ENCODE results near the gene PHF10. TPM values are rescaled to one million over a fixed set of nuclear protein-coding genes. Genes with fewer than 3 reads are reported as not detected.
"Not testable (repeated sequence)": the region's sequence is repeated elsewhere in the genome, so short reads cannot be mapped to it uniquely, and the experiment has no call there.

PHF10 gene
- total RNA-seq: 10 to 100 TPM; 68.4 to 84.5 TPM

DNA sequence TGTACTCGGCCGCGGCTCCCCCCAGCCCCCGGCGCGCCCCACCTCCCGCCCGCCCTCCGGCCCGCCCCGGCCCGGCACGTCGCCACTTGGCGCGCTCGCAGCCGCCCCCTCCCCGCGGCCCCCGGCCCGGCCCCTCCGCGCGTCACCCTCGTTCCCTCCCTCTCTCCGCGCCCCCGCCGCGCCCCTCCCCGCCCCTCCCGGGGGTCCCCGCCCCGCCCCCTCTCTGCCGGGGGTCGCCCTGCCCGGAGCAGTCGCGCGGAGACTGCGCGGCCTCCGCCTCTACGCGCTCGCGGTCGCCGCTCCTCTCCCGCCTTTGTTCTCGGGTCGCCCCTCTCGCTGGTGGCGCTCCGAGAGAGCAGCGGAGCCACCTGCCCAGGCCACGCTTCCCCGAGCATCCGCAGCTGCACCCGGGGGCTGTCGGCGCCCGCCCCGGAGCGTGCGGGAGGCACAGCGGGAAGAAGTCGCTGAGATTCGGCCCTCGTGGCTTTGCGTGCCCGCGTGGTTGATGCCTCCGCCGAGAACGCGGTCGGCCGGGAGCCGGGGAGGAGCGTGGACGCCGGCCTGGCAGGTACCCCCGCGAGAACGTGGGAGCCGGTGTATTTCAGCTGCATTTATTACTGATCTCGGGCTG, at the start of gene PHF10:
Gene PHF10 (minus strand): TSS at position 7 of the 631 bp plus-strand sequence. CDS start 569 bp downstream, outside the sequence.
- Mint-ChIP-seq H3K27me3 (no peaks in the 10 kb centered on the region), H3K9me3 (no peaks in the 10 kb centered on the region), H3K4me1 (peaks cover 14% of the 10 kb centered on the region), H3K27ac (peak within 1 kb of the TSS; percentile 96), H3K4me3 (peak within 1 kb of the TSS; percentile 98), H3K36me3 (ENCODE audit: low read depth) (peaks cover 21% of the 10 kb centered on the region)
- ATAC-seq (replicated peaks): peak; percentile 53

DNA sequence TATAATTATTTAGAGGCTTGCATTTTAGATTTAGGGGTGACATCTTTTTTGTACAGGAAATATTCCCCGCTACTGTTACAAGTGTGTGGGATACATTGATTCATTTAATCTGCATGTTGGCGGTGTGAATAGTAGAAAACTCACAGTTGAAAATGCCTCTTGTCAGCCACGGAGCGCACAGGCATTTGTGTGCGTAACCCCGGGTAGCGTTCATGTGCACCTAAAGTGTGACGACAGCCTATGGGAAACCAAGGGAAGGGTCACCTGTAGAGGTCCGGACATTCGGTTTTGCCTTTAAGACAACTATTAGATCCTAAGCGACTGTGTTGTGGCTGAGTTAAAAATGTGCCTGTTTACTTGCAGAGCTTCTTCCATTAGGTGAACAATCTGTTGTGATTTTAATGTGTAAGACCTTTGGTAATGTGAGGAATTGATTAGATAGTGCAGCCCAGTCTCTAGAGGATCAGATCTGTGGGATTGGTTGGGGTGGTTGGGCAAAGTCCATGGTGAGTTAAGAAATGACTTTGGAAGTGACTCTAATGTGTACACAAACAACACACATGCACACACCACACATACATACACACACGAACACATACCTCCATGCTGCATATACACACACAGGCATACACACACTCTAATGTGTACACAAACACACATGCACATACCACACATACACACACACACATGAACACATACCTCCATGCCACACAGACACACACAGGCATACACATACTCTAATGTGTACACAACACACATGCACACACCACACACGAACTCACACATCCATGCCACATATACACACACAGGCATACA, 42.8 kb upstream of the PHF10 start:
- ATAC-seq (replicated peaks): no peak
- Mint-ChIP-seq H3K4me1 (no peaks in the 10 kb centered on the region), H3K27me3 (no peaks in the 10 kb centered on the region), H3K9me3 (no peaks in the 10 kb centered on the region), H3K27ac (no peak overlapping the region), H3K36me3 (ENCODE audit: low read depth) (peaks cover 92% of the 10 kb centered on the region), H3K4me3 (no peak overlapping the region)

DNA sequence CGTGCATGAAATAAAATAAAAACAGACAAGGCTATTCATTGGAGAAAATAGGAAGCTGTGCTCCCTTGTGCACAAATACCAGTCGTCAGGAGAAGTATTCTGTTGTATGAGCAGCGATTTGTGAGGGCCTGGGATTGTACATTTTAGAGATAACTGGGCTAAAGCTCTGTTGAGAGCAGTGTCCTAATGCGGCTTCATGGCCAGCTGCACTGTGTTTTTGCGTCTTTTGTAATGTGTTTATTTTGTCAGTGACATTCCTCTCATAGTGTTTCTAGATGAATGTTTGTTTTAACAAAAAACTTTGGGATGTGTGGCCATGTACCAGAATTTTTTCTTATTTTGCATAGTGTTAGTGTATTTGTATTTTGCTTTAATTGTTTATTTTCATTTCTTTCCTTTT, 41.9 kb upstream of the PHF10 start:
- H3K4me1 Mint-ChIP-seq: no peaks in the 10 kb centered on the region
- no peak overlapping the region for H3K4me3 Mint-ChIP-seq
- H3K36me3 Mint-ChIP-seq (ENCODE audit: low read depth): peaks cover 93% of the 10 kb centered on the region
- H3K27ac Mint-ChIP-seq: no peak overlapping the region
- H3K27me3 Mint-ChIP-seq: no peaks in the 10 kb centered on the region
- ATAC-seq (replicated peaks): no peak
- H3K9me3 Mint-ChIP-seq: no peaks in the 10 kb centered on the region

DNA sequence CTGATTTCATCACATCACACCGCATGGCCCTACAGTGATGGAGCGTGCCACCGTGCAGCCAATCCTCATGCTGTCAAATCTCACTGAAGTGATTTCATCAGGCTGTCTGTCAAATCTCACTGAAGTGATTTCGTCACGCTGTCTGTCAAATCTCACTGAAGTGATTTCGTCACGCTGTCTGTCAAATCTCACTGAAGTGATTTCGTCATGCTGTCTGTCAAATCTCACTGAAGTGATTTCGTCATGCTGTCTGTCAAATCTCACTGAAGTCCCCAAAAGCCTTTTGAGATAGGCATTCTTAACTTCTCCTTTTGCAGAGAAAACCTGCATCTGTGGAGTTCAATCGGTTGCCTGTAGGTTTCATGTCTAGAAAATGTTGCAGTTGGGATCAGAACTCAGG, 41.5 kb upstream of the PHF10 start:
- H3K27ac Mint-ChIP-seq; H3K9me3 Mint-ChIP-seq; H3K27me3 Mint-ChIP-seq; ATAC-seq (replicated peaks); H3K4me3 Mint-ChIP-seq; H3K4me1 Mint-ChIP-seq: not testable (repeated sequence)
- peaks cover 97% of the 10 kb centered on the region for H3K36me3 Mint-ChIP-seq (ENCODE audit: low read depth)

DNA sequence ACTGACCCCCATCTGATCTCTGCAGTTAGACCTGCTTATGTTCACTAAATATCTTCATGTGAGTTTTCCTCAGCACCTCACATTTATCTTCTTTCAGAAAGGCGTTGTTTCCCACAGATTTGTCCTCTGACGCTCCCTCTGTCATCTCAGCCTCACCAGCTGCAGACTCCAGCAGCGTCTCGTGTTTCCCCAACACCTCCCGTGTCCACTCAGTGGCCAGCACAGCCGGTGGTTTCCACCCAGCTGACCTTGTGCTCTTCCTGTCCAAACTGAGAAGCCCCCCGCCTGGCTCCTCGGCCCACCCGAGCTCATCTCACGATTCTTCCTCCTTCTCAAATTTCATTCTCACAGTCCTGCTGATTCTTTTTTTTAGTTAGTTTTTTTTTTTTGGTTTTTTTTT, 39.6 kb upstream of the PHF10 start:
- Mint-ChIP-seq H3K4me1 (no peaks in the 10 kb centered on the region), H3K27me3 (no peaks in the 10 kb centered on the region), H3K9me3 (no peaks in the 10 kb centered on the region), H3K36me3 (ENCODE audit: low read depth) (peaks cover 97% of the 10 kb centered on the region), H3K27ac (no peak overlapping the region), H3K4me3 (no peak overlapping the region)
- ATAC-seq (replicated peaks): no peak

DNA sequence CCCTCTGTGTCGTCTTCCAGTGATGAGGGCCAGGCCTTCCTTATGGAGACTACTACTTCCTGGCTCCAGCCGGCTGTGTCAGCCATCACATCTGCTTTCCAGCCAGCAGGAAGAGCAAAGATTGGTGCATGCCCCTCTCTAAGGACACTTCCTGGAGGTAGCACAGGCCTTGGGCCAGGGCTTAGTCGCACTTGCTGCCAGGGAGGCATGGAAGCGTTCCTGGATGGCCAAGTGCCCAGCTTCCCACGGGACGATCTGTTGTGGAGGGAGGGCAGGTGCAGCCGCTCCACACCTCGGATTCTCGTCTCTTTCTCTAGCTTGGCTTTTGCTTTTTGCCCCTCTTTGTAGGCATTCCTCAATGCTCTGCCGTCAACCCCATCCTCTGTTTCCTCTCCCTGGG, 39.0 kb upstream of the PHF10 start:
- no peak overlapping the region for H3K4me3 Mint-ChIP-seq
- H3K36me3 Mint-ChIP-seq (ENCODE audit: low read depth): peaks cover 98% of the 10 kb centered on the region
- no peaks in the 10 kb centered on the region for H3K27me3 Mint-ChIP-seq
- no peaks in the 10 kb centered on the region for H3K4me1 Mint-ChIP-seq
- H3K27ac Mint-ChIP-seq: no peak overlapping the region
- no peaks in the 10 kb centered on the region for H3K9me3 Mint-ChIP-seq
- ATAC-seq (replicated peaks): no peak

DNA sequence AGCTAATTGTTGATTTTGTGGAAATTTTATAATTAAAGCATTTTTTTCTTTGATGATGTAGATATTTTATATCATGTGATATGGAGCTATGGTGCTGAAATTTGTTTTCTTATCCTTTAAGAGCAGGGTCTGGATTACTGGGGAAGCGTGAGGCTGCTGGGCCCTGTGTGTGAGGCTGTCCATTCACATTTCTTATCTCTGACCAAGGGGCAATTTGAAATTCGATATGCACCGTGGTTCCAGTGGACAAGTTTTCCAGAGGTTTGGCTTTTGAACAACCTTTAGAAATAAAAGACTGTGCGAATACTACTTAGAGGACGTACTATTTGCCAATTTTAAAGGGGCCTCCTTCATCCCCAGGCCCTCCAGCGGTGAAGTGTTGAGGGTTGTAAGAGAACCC, 30.9 kb upstream of the PHF10 start:
- Mint-ChIP-seq H3K36me3 (ENCODE audit: low read depth) (peaks cover 61% of the 10 kb centered on the region), H3K9me3 (no peaks in the 10 kb centered on the region), H3K4me1 (peaks cover 9% of the 10 kb centered on the region), H3K27ac (no peak overlapping the region), H3K27me3 (no peaks in the 10 kb centered on the region), H3K4me3 (no peak overlapping the region)
- no peak for ATAC-seq (replicated peaks)

DNA sequence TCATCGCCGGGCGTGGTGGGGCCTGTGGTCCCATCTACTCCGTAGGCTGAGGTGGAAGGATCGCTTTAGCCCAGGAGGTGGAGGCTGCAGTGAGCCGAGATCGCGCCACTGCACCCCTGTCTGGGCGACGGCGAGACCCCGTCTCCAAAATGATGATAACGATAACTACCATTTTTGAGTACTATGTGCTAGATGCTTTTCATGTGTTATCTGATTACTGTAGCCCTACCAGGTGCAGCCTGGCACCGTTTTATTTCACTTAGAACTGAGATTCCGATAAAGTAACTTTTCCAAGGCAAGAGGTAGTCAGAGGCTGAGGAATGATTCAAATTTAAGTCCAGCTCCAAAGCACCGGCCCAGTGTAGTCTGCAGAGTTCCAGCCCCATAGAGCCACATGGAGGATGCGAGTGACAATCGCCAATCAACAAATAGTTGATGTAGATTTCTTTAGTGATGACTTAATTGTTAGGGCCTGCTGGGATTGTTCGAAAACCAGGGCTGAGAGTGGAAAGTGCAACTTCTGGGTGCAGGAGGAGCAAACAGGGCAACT, 27.8 kb upstream of the PHF10 start:
- H3K9me3 Mint-ChIP-seq: no peaks in the 10 kb centered on the region
- ATAC-seq (replicated peaks): no peak

DNA sequence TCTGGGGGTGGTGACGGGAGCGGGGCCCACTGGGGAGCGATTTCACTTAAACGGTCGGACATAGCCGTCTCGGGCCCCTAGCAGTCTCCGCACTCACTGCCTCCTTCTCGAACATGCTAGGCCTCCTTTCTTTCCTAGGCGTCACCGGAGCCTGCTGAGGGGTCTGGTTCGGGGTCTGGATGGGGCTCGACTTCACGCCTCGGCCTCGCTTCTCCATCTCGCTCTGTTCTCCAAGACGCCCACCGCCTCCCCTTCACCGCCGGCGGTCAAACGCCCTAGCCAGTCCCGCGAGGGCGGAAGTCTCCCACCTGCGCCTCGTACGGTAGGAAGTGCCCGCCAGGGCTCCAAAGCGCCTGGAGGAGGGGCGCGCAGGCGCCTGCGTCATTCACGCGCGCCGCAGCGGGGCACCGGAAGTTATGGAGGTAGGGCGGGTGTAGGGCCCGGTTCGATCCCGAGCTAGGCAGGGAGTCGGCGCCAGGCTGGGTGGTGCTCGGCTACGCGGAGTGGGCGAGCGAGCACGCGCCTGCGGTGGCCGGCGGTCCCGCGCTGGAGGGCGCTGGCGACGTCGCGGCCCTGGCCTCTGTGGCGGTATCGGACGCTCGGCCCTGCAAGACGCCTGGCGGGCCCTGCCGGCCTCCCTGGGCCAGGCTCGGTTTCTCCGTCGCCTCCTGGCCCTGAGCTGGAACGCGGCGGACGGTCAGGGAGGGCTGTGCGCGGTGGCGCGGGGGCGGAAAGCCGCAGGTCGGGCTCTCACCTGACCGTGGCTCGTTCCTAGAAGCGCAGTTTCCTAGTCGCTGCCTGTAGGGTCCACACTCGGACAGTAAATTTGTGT, 27.2 kb upstream of the PHF10 start, which contains the start of the genes DYNLT2 and ERMARD:
Gene DYNLT2 (minus strand): TSS at position 331 of the 832 bp plus-strand sequence. CDS start 114 bp downstream, at position 217.
Gene ERMARD (plus strand): TSS at position 381 of the 832 bp plus-strand sequence. CDS start 36 bp downstream, at position 417.
- no peaks in the 10 kb centered on the region for H3K27me3 Mint-ChIP-seq
- peak within 1 kb of the TSS; percentile 100 for H3K27ac Mint-ChIP-seq
- peak within 1 kb of the TSS; percentile 97 for H3K4me3 Mint-ChIP-seq
- peak; percentile 98 for ATAC-seq (replicated peaks)
- H3K4me1 Mint-ChIP-seq: peaks cover 14% of the 10 kb centered on the region
- H3K9me3 Mint-ChIP-seq: no peaks in the 10 kb centered on the region
- H3K36me3 Mint-ChIP-seq (ENCODE audit: low read depth): peaks cover 34% of the 10 kb centered on the region

More for the DNA sequence above, 27.8 kb upstream of the PHF10 start:
- H3K4me1 Mint-ChIP-seq: peaks cover 14% of the 10 kb centered on the region
- H3K27ac Mint-ChIP-seq: peak overlapping the region; percentile 100
- H3K27me3 Mint-ChIP-seq: no peaks in the 10 kb centered on the region
- H3K36me3 Mint-ChIP-seq (ENCODE audit: low read depth): peaks cover 41% of the 10 kb centered on the region
- peak overlapping the region; percentile 97 for H3K4me3 Mint-ChIP-seq

DNA sequence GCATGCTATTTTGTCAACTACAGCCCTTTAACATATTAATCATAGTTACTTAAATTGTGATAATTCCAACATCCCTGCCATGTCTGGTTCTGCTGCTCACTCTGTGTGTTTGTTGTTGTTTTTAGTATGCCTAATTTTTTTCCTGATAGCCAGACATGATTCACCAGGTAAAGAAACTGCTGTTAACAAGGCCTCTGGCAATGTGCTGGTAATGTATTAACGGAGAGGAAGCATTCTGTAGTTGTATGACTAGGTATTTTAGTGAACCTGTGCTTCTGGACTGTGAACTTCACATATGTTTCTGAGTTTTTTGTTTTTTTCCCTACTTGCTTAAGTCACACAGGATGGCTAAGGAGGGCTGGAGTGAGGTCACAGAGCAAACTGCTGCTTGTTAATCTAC, 22.3 kb upstream of the PHF10 start:
- no peak for ATAC-seq (replicated peaks)
- no peaks in the 10 kb centered on the region for H3K27me3 Mint-ChIP-seq
- H3K36me3 Mint-ChIP-seq (ENCODE audit: low read depth): peaks cover 20% of the 10 kb centered on the region
- no peak overlapping the region for H3K4me3 Mint-ChIP-seq
- H3K9me3 Mint-ChIP-seq: no peaks in the 10 kb centered on the region
- no peak overlapping the region for H3K27ac Mint-ChIP-seq
- peaks cover 6% of the 10 kb centered on the region for H3K4me1 Mint-ChIP-seq

DNA sequence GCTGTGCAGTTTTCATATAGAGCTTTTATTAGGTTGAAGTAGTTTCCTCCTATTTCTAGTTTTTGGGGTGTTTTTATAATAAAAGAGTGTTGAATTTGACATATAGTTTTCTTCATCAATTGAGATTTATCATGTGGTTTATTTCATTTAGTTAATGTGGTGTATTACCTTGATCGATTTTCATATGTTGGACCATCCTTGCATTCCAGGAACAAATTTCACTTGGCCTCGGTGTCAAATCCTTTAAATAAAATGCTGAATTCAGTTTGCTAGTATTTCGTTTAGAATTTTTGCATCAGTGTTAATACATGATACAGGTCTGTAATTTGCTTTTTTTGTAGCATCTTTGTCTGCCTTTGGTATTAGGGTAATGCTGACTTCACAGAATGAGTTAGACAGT, 21.1 kb upstream of the PHF10 start:
- H3K27me3 Mint-ChIP-seq: no peaks in the 10 kb centered on the region
- H3K36me3 Mint-ChIP-seq (ENCODE audit: low read depth): peaks cover 11% of the 10 kb centered on the region
- H3K4me3 Mint-ChIP-seq: no peak overlapping the region
- H3K9me3 Mint-ChIP-seq: no peaks in the 10 kb centered on the region
- no peak overlapping the region for H3K27ac Mint-ChIP-seq
- ATAC-seq (replicated peaks): no peak
- H3K4me1 Mint-ChIP-seq: peaks cover 6% of the 10 kb centered on the region

DNA sequence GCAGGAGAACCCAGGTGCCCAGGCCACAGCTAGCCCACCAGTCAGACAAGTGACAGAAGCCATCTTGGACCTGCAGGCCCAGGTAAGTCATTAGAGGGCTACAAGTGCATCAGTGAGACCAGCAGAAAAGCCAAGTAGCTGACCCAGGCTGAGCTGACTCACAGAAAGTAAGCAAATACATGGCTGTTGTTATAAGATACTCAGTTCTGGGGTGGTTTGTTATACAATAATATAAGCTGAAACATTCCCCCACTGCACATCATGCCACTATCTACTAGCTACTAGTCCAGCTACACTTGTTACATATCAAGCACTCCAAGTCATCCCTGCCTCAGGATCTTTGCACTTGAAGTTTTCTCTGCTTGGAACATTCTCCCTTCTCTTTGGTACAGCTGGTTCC, 17.0 kb upstream of the PHF10 start:
- H3K9me3 Mint-ChIP-seq: no peaks in the 10 kb centered on the region
- H3K4me3 Mint-ChIP-seq: no peak overlapping the region
- peaks cover 5% of the 10 kb centered on the region for H3K27me3 Mint-ChIP-seq
- H3K27ac Mint-ChIP-seq: no peak overlapping the region
- no peak for ATAC-seq (replicated peaks)
- no peaks in the 10 kb centered on the region for H3K4me1 Mint-ChIP-seq
- H3K36me3 Mint-ChIP-seq (ENCODE audit: low read depth): no peaks in the 10 kb centered on the region

DNA sequence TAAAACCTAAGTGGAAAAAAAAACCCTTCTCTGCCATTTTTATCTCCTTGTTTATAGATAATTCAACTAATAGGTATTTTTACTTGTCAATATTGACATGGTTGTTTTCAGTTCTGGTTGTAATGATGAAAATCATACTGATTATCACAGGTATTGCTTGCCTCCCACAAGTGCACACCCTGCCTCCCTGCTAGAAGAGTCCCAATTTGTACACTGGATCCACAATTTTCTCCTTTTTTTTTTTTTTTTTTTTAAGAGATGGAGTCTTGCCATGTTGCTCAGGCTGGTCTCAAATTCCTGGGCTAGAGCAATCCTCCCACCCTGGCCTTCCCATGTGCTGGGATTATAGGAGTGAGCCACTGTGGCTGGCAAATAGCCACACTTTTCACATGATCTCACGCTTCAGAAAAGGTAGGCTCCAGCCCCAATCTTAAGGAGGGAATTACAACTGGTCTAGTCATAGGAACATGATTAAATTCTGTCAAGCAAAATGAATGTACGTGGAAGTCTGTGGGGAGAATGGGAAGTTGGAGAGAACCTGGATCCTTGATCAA, 14.8 kb upstream of the PHF10 start:
- no peaks in the 10 kb centered on the region for H3K9me3 Mint-ChIP-seq
- ATAC-seq (replicated peaks): no peak
- no peaks in the 10 kb centered on the region for H3K36me3 Mint-ChIP-seq (ENCODE audit: low read depth)
- H3K4me3 Mint-ChIP-seq: no peak overlapping the region
- no peak overlapping the region for H3K27ac Mint-ChIP-seq
- H3K4me1 Mint-ChIP-seq: no peaks in the 10 kb centered on the region
- peaks cover 5% of the 10 kb centered on the region for H3K27me3 Mint-ChIP-seq

All from activated T-helper 17 cell treated with anti-CD3 and anti-CD28 coated beads, Interleukin-2, amount 50 U/mL, for 72 hours (primary cell).